MM.1S (cell line): ENCODE measurements around the gene RABGEF1.
"Not testable (repeated sequence)": the region's sequence is repeated elsewhere in the genome, so short reads cannot be mapped to it uniquely, and the experiment has no call there.

Source experiments
- DNase-seq: peaks from one replicate; pipeline ENCODE4 v3.0.0-alpha.2; 2015
- H2AFZ ChIP-seq: fragments of 300-600 bp; sonication (generic); 2 replicates; pipeline ENCODE4 v1.6.0; 2016; ENCODE audit warnings: antibody characterized with exemption, low read length
- H3F3A ChIP-seq: fragments of 300-600 bp; sonication (generic); 2 replicates; pipeline ENCODE4 v1.6.1; 2016; ENCODE audit warnings: mild to moderate bottlenecking, antibody characterized with exemption, low read length, moderate library complexity, mixed read lengths; ENCODE audit not compliant: insufficient read depth
- H3K27ac ChIP-seq: fragments of 300-600 bp; sonication (generic); 2 replicates; pipeline ENCODE4 v1.5.1; 2016; ENCODE audit warnings: mild to moderate bottlenecking, low read length
- H3K27me3 ChIP-seq: fragments of 300-600 bp; sonication (generic); replicated peaks from 2 replicates; pipeline ENCODE4 v1.6.0; 2016; ENCODE audit warnings: low read length; ENCODE audit not compliant: insufficient read depth
- H3K36me3 ChIP-seq: fragments of 300-600 bp; sonication (generic); replicated peaks from 2 replicates; pipeline ENCODE4 v1.6.1; 2016; ENCODE audit warnings: mild to moderate bottlenecking, low read length, mixed read lengths; ENCODE audit not compliant: insufficient read depth
- H3K4me1 ChIP-seq: fragments of 300-600 bp; sonication (generic); 2 replicates; pipeline ENCODE4 v1.6.1; 2016; ENCODE audit warnings: low read length, mixed read lengths
- H3K4me2 ChIP-seq: fragments of 300-600 bp; sonication (generic); 2 replicates; pipeline ENCODE4 v1.6.0; 2016; ENCODE audit warnings: low read depth, low read length
- H3K4me3 ChIP-seq: fragments of 300-600 bp; sonication (generic); 2 replicates; pipeline ENCODE4 v1.5.1; 2016; ENCODE audit warnings: low read length, mixed read lengths
- H3K79me2 ChIP-seq: fragments of 300-600 bp; sonication (generic); 2 replicates; pipeline ENCODE4 v1.6.1; 2016; ENCODE audit warnings: mixed run types, low read length, mixed read lengths
- H3K9ac ChIP-seq: fragments of 300-600 bp; sonication (generic); 2 replicates; pipeline ENCODE4 v1.6.1; 2016; ENCODE audit warnings: low read length, mixed read lengths
- H3K9me2 ChIP-seq: fragments of 300-600 bp; sonication (generic); replicated peaks from 2 replicates; pipeline ENCODE4 v1.6.1; 2016; ENCODE audit warnings: mild to moderate bottlenecking, low read length, mixed read lengths; ENCODE audit not compliant: insufficient read depth
- H3K9me3 ChIP-seq: fragments of 300-600 bp; sonication (generic); replicated peaks from 2 replicates; pipeline ENCODE4 v1.6.1; 2016; ENCODE audit warnings: mild to moderate bottlenecking, low read length, mixed read lengths; ENCODE audit not compliant: insufficient read depth
- H4K20me1 ChIP-seq: fragments of 300-600 bp; sonication (generic); 2 replicates; pipeline ENCODE4 v1.6.1; 2016; ENCODE audit warnings: mild to moderate bottlenecking, low read length, moderate library complexity, mixed read lengths; ENCODE audit not compliant: insufficient read depth
- EZH2 ChIP-seq: fragments of 300-600 bp; sonication (generic); optimal IDR thresholded peaks from 2 replicates; pipeline ENCODE3; 2017; ENCODE audit warnings: low read depth, mild to moderate bottlenecking, antibody characterized with exemption, low read length, mixed read lengths
- EZH2phosphoT487 ChIP-seq: fragments of 300-600 bp; sonication (generic); IDR thresholded peaks from 2 replicates; pipeline ENCODE4 v1.6.1; 2018; ENCODE audit warnings: antibody characterized with exemption, low read length
- TF ChIP-seq, protein P1 (sequence below): fragments of 300-600 bp; sonication (generic); IDR thresholded peaks from 2 replicates; pipeline ENCODE4 v1.5.1; 2016; ENCODE audit warnings: antibody characterized with exemption, low read length, mixed read lengths

Gene RABGEF1

DNA sequence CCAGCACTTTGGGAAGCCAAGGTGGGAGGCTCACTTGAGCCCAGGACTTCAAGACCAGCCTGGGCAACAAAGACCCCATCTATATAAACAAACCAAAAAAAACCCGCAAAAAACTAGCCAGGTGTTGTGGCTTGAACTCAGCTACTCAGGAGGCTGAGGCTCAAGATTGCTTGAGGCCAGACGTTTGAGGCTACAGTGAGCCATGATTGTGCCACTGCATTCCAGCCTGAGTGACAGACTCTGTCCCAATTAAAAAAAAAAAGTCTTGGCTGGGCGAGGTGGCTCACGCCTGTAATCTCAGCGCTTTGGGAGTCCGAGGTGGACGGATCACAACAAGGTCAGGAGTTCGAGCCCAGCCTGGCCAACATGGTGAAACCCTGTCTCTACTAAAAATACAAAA is 11.4 kb downstream of the RABGEF1 start:
- TF ChIP-seq, protein P1, sequence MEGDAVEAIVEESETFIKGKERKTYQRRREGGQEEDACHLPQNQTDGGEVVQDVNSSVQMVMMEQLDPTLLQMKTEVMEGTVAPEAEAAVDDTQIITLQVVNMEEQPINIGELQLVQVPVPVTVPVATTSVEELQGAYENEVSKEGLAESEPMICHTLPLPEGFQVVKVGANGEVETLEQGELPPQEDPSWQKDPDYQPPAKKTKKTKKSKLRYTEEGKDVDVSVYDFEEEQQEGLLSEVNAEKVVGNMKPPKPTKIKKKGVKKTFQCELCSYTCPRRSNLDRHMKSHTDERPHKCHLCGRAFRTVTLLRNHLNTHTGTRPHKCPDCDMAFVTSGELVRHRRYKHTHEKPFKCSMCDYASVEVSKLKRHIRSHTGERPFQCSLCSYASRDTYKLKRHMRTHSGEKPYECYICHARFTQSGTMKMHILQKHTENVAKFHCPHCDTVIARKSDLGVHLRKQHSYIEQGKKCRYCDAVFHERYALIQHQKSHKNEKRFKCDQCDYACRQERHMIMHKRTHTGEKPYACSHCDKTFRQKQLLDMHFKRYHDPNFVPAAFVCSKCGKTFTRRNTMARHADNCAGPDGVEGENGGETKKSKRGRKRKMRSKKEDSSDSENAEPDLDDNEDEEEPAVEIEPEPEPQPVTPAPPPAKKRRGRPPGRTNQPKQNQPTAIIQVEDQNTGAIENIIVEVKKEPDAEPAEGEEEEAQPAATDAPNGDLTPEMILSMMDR: no peak
- TF ChIP-seq EZH2phosphoT487 (no peak), EZH2 (no peak)
- Histone ChIP-seq H4K20me1 (no peaks in the 10 kb centered on the region), H3K9me2 (no peaks in the 10 kb centered on the region)

DNA sequence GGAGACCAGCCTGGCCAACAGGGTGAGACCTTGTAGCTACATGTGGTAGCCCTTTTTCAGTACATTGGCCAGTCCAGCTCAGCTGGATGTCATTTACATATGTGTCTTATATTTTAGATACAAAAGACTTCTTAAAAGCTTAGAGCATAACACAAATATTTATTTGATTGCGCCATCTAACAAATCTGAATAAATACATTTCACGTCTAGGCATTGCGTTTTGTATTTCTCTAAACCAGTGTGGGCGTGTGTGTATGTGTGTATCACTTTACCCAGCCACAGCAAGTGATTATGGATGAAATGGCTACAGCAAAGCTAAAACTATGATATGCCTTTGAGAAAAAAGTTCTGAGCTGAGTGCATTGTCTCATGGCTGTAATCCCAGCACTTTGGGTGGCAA is 14.0 kb downstream of the RABGEF1 start:
- Histone ChIP-seq H3K4me1 (0 out of 2 replicates have a peak, but pooled peaks cover 4% of the 10 kb centered on the region), H3K27me3 (no peaks in the 10 kb centered on the region), H3K79me2 (peaks cover 61% of the 10 kb centered on the region), H3K9me3 (no peaks in the 10 kb centered on the region), H4K20me1 (no peaks in the 10 kb centered on the region), H3K9me2 (no peaks in the 10 kb centered on the region), H3K4me2 (no peak overlapping the region), H3K36me3 (no peaks in the 10 kb centered on the region), H3K27ac (no peak overlapping the region), H3K4me3 (no peak overlapping the region), H2AFZ (no peak overlapping the region), H3F3A (no peaks in the 10 kb centered on the region), H3K9ac (no peak overlapping the region)
- TF ChIP-seq EZH2phosphoT487: no peak
- no peak for TF ChIP-seq EZH2
- TF ChIP-seq, protein P1: no peak
- no peak for DNase-seq

More for the DNA sequence above, 11.4 kb downstream of the RABGEF1 start:
- no peaks in the 10 kb centered on the region for H3K27me3 ChIP-seq
- H3F3A ChIP-seq: no peaks in the 10 kb centered on the region
- no peak overlapping the region for H3K4me2 ChIP-seq
- H2AFZ ChIP-seq: no peak overlapping the region
- no peak overlapping the region for H3K9ac ChIP-seq
- H3K79me2 ChIP-seq: peaks cover 79% of the 10 kb centered on the region
- peaks cover 14% of the 10 kb centered on the region; the same call in 1 of the 2 replicates for H3K4me1 ChIP-seq
- no peak overlapping the region for H3K4me3 ChIP-seq
- H3K9me3 ChIP-seq: no peaks in the 10 kb centered on the region
- no peak for DNase-seq
- H3K36me3 ChIP-seq: no peaks in the 10 kb centered on the region
- no peak overlapping the region for H3K27ac ChIP-seq

DNA sequence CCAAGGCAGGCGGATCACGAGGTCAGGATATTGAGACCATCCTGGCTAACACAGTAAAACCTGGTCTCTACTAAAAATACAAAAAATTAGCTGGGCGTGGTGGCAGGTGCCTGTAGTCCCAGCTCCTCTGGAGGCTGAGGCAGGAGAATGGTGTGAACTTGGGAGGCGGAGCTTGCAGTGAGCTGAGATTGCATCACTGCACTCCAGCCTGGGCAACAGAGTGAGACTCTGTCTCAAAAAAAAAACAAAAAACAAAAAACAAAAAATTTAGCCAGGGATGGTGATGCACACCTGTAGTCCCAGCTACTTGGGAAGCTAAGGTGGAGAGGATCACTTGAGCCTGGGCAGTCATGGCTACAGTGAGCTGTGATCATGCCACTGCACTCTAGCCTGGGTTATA is 14.5 kb downstream of the RABGEF1 start:
- H3K4me2 ChIP-seq, H3F3A ChIP-seq, DNase-seq, H3K9me3 ChIP-seq, H3K4me1 ChIP-seq, H3K36me3 ChIP-seq, H3K27ac ChIP-seq, H2AFZ ChIP-seq, H3K9ac ChIP-seq, H4K20me1 ChIP-seq, H3K9me2 ChIP-seq, H3K27me3 ChIP-seq, H3K4me3 ChIP-seq: not testable (repeated sequence)
- H3K79me2 ChIP-seq: peaks cover 56% of the 10 kb centered on the region

DNA sequence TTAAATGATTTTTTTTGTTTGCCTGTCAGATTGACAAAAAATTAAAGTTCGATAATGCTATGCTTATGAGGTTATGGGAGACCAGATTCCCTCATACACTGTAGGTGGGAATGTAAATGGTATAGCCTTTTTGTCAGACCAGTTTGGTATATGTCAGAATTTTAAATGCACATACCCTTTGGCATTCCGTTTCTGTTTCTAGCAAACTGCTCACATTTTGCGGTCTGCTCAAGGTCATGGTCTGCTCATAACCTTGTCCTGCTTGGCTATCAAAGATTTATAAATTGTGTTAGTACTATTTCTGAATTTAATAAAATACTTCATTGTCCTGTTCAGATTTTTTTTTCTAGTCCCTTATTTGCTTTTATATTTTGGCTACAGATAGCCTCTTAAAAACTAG is 15.7 kb downstream of the RABGEF1 start:
- not testable (repeated sequence) for H3K36me3 ChIP-seq, H3K4me3 ChIP-seq, H2AFZ ChIP-seq, H3K4me1 ChIP-seq, H4K20me1 ChIP-seq, H3K9me2 ChIP-seq, DNase-seq, H3K27ac ChIP-seq, H3F3A ChIP-seq, H3K4me2 ChIP-seq, H3K9ac ChIP-seq, H3K27me3 ChIP-seq, H3K9me3 ChIP-seq
- H3K79me2 ChIP-seq: peaks cover 45% of the 10 kb centered on the region
